Endothelial cell of umbilical vein (primary cell): ENCODE measurements around the gene NLE1. TPM values are rescaled to one million over a fixed set of nuclear protein-coding genes. Genes with fewer than 3 reads are reported as not detected.
"Not testable (repeated sequence)": the region's sequence is repeated elsewhere in the genome, so short reads cannot be mapped to it uniquely, and the experiment has no call there.

Experiments
- BruUV-seq: library from RNA; stranded (reverse); fragments of 400-500 nt; replicated peaks from 2 replicates; lab custom pipeline; 2021; lab: Mats Ljungman, UMichigan
- CTCF ChIA-PET: fragments of 300-600, 350-600 bp; sonication (Branson Sonifier 250); formaldehyde crosslinking; loops from one replicate; lab custom pipeline; 2021; ENCODE audit warnings: antibody characterized with exemption, inconsistent platforms; lab: Charles Lee
- POLR2A ChIA-PET: fragments of 300-600, 350-600 bp; sonication (Branson Sonifier 250); formaldehyde crosslinking; loops from one replicate; lab custom pipeline; 2021; ENCODE audit warnings: antibody characterized with exemption, inconsistent platforms; lab: Charles Lee
- DNase-seq: peaks from one replicate; pipeline ENCODE4 v3.0.0-alpha.2; 2011; ENCODE audit warnings: low read depth, low spot score
- FAIRE-seq: peaks from 2 replicates; lab custom pipeline; 2011; peaks lifted over from hg19 to GRCh38; lab: Jason Lieb, UNC
- H2AFZ ChIP-seq: 2 replicates; pipeline ENCODE4 v1.6.0; 2012; ENCODE audit warnings: low read depth, low read length, control low read depth, inconsistent platforms
- H3K27ac ChIP-seq: 2 replicates; pipeline ENCODE4 v1.5.1; 2011; ENCODE audit warnings: low read depth, mild to moderate bottlenecking, control low read depth, low read length, moderate library complexity; ENCODE audit not compliant: insufficient read depth
- H3K27me3 ChIP-seq, 2 experiments: 2 replicates each; pipeline versions ENCODE4 v1.6.0 to v1.6.1; 2011; ENCODE audit warnings: low read length in 2 of 2, mixed read lengths in 1 of 2; ENCODE audit not compliant: control insufficient read depth in 2 of 2, insufficient read depth in 2 of 2
- H3K36me3 ChIP-seq, 2 experiments: 2 replicates in 1 of 2; 3 replicates in 1 of 2; pipeline ENCODE4 v1.5.1; 2011; ENCODE audit warnings: low read length in 2 of 2, mild to moderate bottlenecking in 1 of 2, moderate library complexity in 1 of 2; ENCODE audit not compliant: control insufficient read depth in 2 of 2, insufficient read depth in 2 of 2; ENCODE audit errors: extremely low read depth in 1 of 2
- H3K4me1 ChIP-seq: 3 replicates; pipeline ENCODE4 v1.5.1; 2011; ENCODE audit warnings: mild to moderate bottlenecking, low read length; ENCODE audit not compliant: control insufficient read depth, insufficient read depth; ENCODE audit errors: extremely low read depth
- H3K4me2 ChIP-seq: 2 replicates; pipeline ENCODE4 v1.6.1; 2011; ENCODE audit warnings: low read length, control low read depth, mixed read lengths; ENCODE audit not compliant: insufficient read depth
- H3K4me3 ChIP-seq, 3 experiments: fragments of 200-600 bp in 1 of 3; sonication (generic), shearing (Covaris generic) in 1 of 3; replicated peaks in 1 of 3; 2 replicates each; pipeline ENCODE4 v1.5.1; 2011 to 2016; ENCODE audit warnings: control low read depth in 3 of 3, low read length in 3 of 3, mild to moderate bottlenecking in 2 of 3, inconsistent platforms in 1 of 3, low read depth in 1 of 3, moderate library complexity in 1 of 3; ENCODE audit not compliant: insufficient read depth in 1 of 3
- H3K79me2 ChIP-seq: 2 replicates; pipeline ENCODE4 v1.6.0; 2012; ENCODE audit warnings: low read length, inconsistent platforms; ENCODE audit not compliant: control insufficient read depth, insufficient read depth
- H3K9ac ChIP-seq: replicated peaks from 2 replicates; pipeline ENCODE3; 2011; ENCODE audit warnings: low read length, control low read depth; ENCODE audit not compliant: insufficient read depth; ENCODE audit errors: extremely low read depth
- H3K9me1 ChIP-seq: replicated peaks from 3 replicates; pipeline ENCODE4 v1.6.0; 2011; ENCODE audit warnings: mild to moderate bottlenecking, low read length; ENCODE audit not compliant: control insufficient read depth, insufficient read depth; ENCODE audit errors: extremely low read depth
- H3K9me3 ChIP-seq: replicated peaks from 2 replicates; pipeline ENCODE4 v1.5.1; 2012; ENCODE audit warnings: low read length, inconsistent platforms; ENCODE audit not compliant: control insufficient read depth, insufficient read depth
- H4K20me1 ChIP-seq: replicated peaks from 2 replicates; pipeline ENCODE3; 2011; ENCODE audit warnings: mild to moderate bottlenecking, low read length; ENCODE audit not compliant: control insufficient read depth, insufficient read depth; ENCODE audit errors: extremely low read depth
- EZH2 ChIP-seq: IDR thresholded peaks from 2 replicates; pipeline ENCODE4 v1.6.1; 2012; ENCODE audit warnings: borderline replicate concordance, low read depth, mild to moderate bottlenecking, moderate library complexity, low read length, inconsistent platforms; ENCODE audit not compliant: severe bottlenecking
- FOS ChIP-seq: IDR thresholded peaks from 2 replicates; pipeline ENCODE4 v1.6.1; 2011; ENCODE audit warnings: mild to moderate bottlenecking, low read length, moderate library complexity, borderline replicate concordance; ENCODE audit not compliant: insufficient read depth
- GATA2 ChIP-seq: IDR thresholded peaks from 2 replicates; pipeline ENCODE4 v1.7.0; 2011; ENCODE audit warnings: low read depth, mild to moderate bottlenecking, moderate library complexity, mixed read lengths, low read length; ENCODE audit not compliant: insufficient read length, insufficient read depth
- dilution Hi-C: fragments of 300-500 bp; cut with MboI; formaldehyde crosslinking; loops from one replicate; pipeline ENCODE4 v1.15.0; 2019; ENCODE audit warnings: low sequenced_read_pairs; ENCODE audit not compliant: extremely low pct_ligation_motif_present
- intact Hi-C: fragments of 100-400 bp; cut with micrococcal nuclease; formaldehyde crosslinking; loops from one replicate; pipeline ENCODE4 v1.10.0; 2022
- polyA plus RNA-seq, 4 experiments: library from polyadenylated mRNA; depleted of rRNA in 3 of 4; stranded (reverse) in 3 of 4; unstranded in 1 of 4; fragments of >200 nt; gene quantifications; 2 replicates each; pipeline versions ENCODE4 v1.2.1 to v1.2.3, GENCODE V29; 2011 to 2012; ENCODE audit warnings: missing spikeins in 1 of 4
- total RNA-seq: library from RNA; stranded (reverse); gene quantifications from 2 replicates; pipeline ENCODE4 v1.2.3, GENCODE V29; 2021

The NLE1 gene
- total and polyA plus RNA-seq, 2 donors (not counting 3 experiments of a cell fraction or from before 2014, with no cell fraction given) = 19.1 to 22.8 TPM

DNA sequence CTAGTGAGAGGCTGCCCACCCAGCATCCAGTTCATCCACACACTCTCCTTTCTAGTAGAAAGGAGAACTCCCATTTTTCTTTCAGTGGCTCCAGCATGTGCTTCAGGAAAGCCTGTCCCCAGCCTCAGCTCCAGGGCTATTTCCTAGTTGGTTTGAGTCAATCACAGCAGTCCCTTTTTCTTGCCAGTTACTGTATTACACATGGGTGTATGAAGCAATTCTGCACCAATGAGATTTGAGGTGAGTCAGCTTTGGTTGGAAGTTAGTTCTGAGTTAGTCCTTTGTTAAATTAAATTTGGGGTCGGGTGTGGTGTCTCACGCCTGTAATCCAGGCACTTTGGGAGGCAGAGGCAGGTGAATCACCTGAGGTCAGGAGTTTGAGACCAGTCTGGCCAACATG is 47.2 kb downstream of the NLE1 start:
- peaks cover 2% of the 10 kb centered on the region for H3K4me1 ChIP-seq
- no peak for TF ChIP-seq FOS
- TF ChIP-seq GATA2 = no peak
- no peak for TF ChIP-seq EZH2
- H3K4me3 ChIP-seq = no peak overlapping the region
- dilution Hi-C loops = no loop called here
- FAIRE-seq = peak; percentile 42
- no peaks in the 10 kb centered on the region for H3K36me3 ChIP-seq
- no peak overlapping the region for H2AFZ ChIP-seq
- ChIA-PET POLR2A (no interaction called here), CTCF (no interaction called here)
- H3K27ac ChIP-seq = no peak overlapping the region
- H3K9me1 ChIP-seq = no peaks in the 10 kb centered on the region
- H3K9me3 ChIP-seq = no peaks in the 10 kb centered on the region
- no peaks in the 10 kb centered on the region for H3K79me2 ChIP-seq
- no peak overlapping the region for H3K9ac ChIP-seq
- no TSS peak for BruUV-seq
- H3K27me3 ChIP-seq = no peaks in the 10 kb centered on the region
- intact Hi-C loops = no loop called here
- no peak overlapping the region for H3K4me2 ChIP-seq
- peak; percentile 18 for DNase-seq
- H4K20me1 ChIP-seq = no peaks in the 10 kb centered on the region

GRCh38 chr17:35090707-35091106 is 51.4 kb downstream of the NLE1 start:
- H3K27me3 ChIP-seq, FAIRE-seq, DNase-seq, H3K36me3 ChIP-seq, H4K20me1 ChIP-seq, H3K27ac ChIP-seq, POLR2A ChIA-PET, H3K9me1 ChIP-seq, H2AFZ ChIP-seq, H3K4me2 ChIP-seq, H3K9me3 ChIP-seq, BruUV-seq, dilution Hi-C loops, H3K4me3 ChIP-seq, intact Hi-C loops, H3K9ac ChIP-seq: not testable (repeated sequence)
- H3K79me2 ChIP-seq = peaks cover 28% of the 10 kb centered on the region
- CTCF ChIA-PET = interaction anchor here (1.5 to 2.1 kb wide), 8 partner anchors 26 to 548 kb away, joined by 3 to 23 read pairs (median 6); partner anchors contain the start of gene RFFL
- H3K4me1 ChIP-seq = peaks cover 16% of the 10 kb centered on the region
